Activated effector memory CD4-positive, alpha-beta T cell treated with Interleukin-2 at 50 U/mL for 16 hours (primary cell): Measurements from ENCODE around the gene COL9A1.
"Not testable (repeated sequence)": the region's sequence is repeated elsewhere in the genome, so short reads cannot be mapped to it uniquely, and the experiment has no call there.

ENCODE experiments used
- DNase-seq: peaks from one replicate; pipeline ENCODE4 v3.0.0-alpha.2; 2020

COL9A1 gene

GRCh38 chr6:70303034-70303525 lies at the start of gene COL9A1:
TSS of gene COL9A1 (minus strand) at chr6:70303084. CDS start at chr6:70302924, 160 bp downstream.
- DNase-seq, result no peak

- DNase-seq, result no peak
Observed at GRCh38 chr6:70351461-70351860, 48.6 kb upstream of the COL9A1 start.

GRCh38 chr6:70345619-70346018 lies 42.7 kb upstream of the COL9A1 start:
- DNase-seq, result no peak

- no peak for DNase-seq
Observed at GRCh38 chr6:70343313-70343712, 40.4 kb upstream of the COL9A1 start.

- not testable (repeated sequence) for DNase-seq
Observed at GRCh38 chr6:70339810-70340209, 36.9 kb upstream of the COL9A1 start.

- no peak for DNase-seq
Observed at GRCh38 chr6:70338775-70339174, 35.9 kb upstream of the COL9A1 start.

- no peak for DNase-seq
Observed at GRCh38 chr6:70337743-70338105, 34.8 kb upstream of the COL9A1 start.

- DNase-seq, result no peak
Observed at GRCh38 chr6:70336996-70337742, 34.3 kb upstream of the COL9A1 start.

- no peak for DNase-seq
Observed at GRCh38 chr6:70327036-70327435, 24.2 kb upstream of the COL9A1 start.

- no peak for DNase-seq
Observed at GRCh38 chr6:70325009-70325408, 22.1 kb upstream of the COL9A1 start.

- DNase-seq, result not testable (repeated sequence)
Observed at GRCh38 chr6:70317799-70318198, 14.9 kb upstream of the COL9A1 start.

- DNase-seq, result no peak
Observed at GRCh38 chr6:70315079-70315751, 12.3 kb upstream of the COL9A1 start.

GRCh38 chr6:70314296-70314695 lies 11.4 kb upstream of the COL9A1 start:
- DNase-seq, result no peak

GRCh38 chr6:70312165-70312745 lies 9.4 kb upstream of the COL9A1 start:
- no peak for DNase-seq

- no peak for DNase-seq
Observed at GRCh38 chr6:70310063-70310694, 7.3 kb upstream of the COL9A1 start.

GRCh38 chr6:70309243-70309642 lies 6.4 kb upstream of the COL9A1 start:
- no peak for DNase-seq

GRCh38 chr6:70308142-70308541 lies 5.3 kb upstream of the COL9A1 start:
- DNase-seq, result not testable (repeated sequence)

- DNase-seq, result no peak
Observed at GRCh38 chr6:70307008-70307407, 4.1 kb upstream of the COL9A1 start.

GRCh38 chr6:70304616-70305015 lies 1.7 kb upstream of the COL9A1 start:
- no peak for DNase-seq

GRCh38 chr6:70299456-70299855 lies 3.4 kb downstream of the COL9A1 start:
- DNase-seq, result no peak

GRCh38 chr6:70298068-70298467 lies 4.8 kb downstream of the COL9A1 start:
- DNase-seq, result no peak

- no peak for DNase-seq
Observed at GRCh38 chr6:70292193-70292592, 10.7 kb downstream of the COL9A1 start.

GRCh38 chr6:70289299-70289698 lies 13.6 kb downstream of the COL9A1 start:
- DNase-seq, result no peak

- DNase-seq, result no peak
Observed at GRCh38 chr6:70286905-70287304, 16.0 kb downstream of the COL9A1 start.
